Measurements from ENCODE around the gene ANXA7. TPM values are rescaled to one million over a fixed set of nuclear protein-coding genes. Genes with fewer than 3 reads are reported as not detected.
"Not testable (repeated sequence)": the region's sequence is repeated elsewhere in the genome, so short reads cannot be mapped to it uniquely, and the experiment has no call there.

Gene ANXA7
- total RNA-seq, 1 experiment from 2014 or later, result 32.7 TPM

DNA sequence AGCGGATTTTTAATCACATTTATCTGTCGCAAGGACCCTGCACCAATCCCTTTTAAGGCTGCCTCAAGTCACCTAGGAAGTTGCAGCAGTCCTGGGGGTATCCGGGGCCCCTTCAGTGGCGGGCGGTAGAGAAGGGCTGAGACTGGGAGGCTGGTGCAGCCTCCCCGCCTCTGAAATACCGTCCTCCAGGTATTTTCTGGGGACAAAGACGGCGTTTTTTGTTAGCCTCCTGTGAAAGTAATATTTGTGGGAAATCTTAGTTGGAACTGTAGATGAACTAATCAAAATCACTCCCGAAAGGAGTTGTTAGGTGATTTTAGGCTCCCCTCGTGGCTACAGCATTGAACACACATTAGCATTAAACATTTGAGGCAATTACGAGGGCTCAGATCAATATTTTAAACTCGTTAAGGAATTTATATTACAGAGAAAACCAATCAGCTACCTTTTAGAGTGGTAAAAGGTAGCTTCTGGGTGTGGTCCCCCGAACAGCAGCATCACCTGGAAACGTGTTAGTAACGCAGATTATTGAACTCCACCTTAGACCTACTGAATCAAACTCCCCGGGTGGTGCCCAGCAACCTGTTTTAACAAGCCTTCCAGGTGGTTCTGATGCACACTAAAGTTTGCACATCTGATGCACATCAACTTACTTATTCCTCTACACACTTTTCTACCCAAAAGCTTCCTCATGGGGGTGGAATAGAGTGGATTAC is 530 bp upstream of the ANXA7 start:
- Histone ChIP-seq H3K36me3 (peaks cover 5% of the 10 kb centered on the region), H3K9me3 (no peaks in the 10 kb centered on the region), H3K27me3 (no peaks in the 10 kb centered on the region), H3K4me3 (peak overlapping the region; percentile 90)
- DNase-seq, result no peak

DNA sequence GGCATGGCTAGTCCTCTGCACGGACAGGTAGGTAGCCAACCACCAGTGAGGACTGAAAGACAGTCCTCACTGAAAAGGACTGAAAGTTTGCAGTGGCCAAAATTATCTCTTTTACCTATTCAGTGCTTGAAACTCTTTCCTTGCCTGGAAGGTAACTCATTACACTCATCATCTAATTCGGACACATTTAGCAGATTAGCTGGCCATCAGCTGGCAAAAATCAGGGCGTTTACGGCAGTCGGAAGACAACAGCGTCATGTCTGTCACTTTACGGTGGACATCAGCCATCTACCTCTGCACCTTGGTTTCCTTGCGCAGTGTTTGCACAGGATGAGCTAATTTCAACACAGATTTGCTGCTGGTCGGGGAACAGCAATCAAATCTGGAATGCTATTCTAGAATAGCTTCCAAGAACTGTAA is 740 bp downstream of the ANXA7 start:
- H3K27me3 ChIP-seq, result no peaks in the 10 kb centered on the region
- H3K9me3 ChIP-seq, result no peaks in the 10 kb centered on the region
- peak; percentile 43 for DNase-seq
- H3K36me3 ChIP-seq, result peaks cover 5% of the 10 kb centered on the region
- H3K4me3 ChIP-seq, result peak overlapping the region; percentile 90

DNA sequence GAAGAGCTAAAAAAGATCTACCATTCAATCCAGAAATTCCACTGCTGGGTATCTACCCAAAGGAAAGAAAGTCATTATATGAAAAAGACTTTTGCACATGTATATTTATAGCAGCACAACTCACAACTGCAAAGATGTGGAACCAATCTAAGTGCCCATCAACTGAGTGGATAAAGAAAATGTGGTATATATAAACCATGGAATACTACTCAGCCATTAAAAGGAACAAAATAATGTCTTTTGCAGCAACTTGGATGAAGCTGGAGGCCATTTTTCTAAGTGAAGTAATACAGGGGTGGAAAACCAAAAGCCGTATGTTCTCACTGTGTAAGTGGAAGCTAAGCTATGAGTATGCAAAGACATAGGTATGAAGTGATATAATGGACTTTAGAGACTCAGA is 3.0 kb downstream of the ANXA7 start:
- no peak for DNase-seq
- Histone ChIP-seq H3K4me3 (no peak overlapping the region), H3K9me3 (no peaks in the 10 kb centered on the region), H3K36me3 (peaks cover 10% of the 10 kb centered on the region), H3K27me3 (no peaks in the 10 kb centered on the region)

DNA sequence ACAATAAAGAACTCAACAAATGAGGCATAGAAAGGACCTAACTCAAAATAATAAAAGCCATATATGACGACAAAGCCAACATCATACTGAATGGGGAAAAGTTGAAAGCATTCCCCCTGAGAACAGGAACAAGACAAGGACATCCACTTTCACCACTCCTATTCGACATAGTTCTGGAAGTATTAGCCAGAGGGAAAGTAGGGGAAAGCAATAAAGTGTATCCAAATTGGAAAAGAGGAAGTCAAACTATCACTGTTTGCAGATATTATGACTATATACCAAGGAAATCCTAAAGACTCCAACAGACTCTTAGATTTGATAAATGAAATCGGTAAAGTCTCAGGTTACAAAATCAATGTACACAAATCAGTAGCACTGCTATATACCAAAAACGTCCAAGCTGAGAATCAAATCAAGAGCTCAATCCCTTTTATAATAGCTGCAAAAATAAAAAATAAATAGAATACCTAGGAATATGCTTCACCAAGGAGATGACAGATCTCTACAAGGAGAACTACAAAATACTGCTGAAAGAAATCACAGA is 4.8 kb downstream of the ANXA7 start:
- no peak for DNase-seq

DNA sequence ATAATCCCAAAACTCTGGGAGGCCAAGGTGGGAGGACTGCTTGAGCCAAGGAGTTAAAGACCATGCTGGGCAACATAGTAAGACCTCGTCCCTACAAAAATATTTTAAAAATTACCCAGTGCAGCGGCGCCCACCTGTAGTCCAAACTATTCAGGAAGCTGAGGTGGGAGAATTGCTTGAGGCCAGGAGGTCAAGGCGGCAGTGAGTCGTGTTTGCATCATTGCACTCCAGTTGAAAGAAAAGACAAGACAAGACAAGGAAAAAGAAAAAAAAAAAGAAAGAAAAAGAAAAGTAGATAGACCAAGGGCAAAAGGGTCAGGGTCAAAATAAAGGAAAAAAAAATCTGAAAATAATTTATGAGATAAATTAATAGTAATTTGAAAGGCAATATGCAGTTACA is 5.8 kb downstream of the ANXA7 start:
- Histone ChIP-seq H3K36me3 (peaks cover 10% of the 10 kb centered on the region), H3K4me3 (no peak overlapping the region), H3K9me3 (no peaks in the 10 kb centered on the region), H3K27me3 (no peaks in the 10 kb centered on the region)
- DNase-seq, result peak; percentile 26

More for the DNA sequence above, 4.8 kb downstream of the ANXA7 start:
- Histone ChIP-seq H3K36me3 (peaks cover 10% of the 10 kb centered on the region), H3K4me3 (no peak overlapping the region), H3K9me3 (no peaks in the 10 kb centered on the region), H3K27me3 (no peaks in the 10 kb centered on the region)

DNA sequence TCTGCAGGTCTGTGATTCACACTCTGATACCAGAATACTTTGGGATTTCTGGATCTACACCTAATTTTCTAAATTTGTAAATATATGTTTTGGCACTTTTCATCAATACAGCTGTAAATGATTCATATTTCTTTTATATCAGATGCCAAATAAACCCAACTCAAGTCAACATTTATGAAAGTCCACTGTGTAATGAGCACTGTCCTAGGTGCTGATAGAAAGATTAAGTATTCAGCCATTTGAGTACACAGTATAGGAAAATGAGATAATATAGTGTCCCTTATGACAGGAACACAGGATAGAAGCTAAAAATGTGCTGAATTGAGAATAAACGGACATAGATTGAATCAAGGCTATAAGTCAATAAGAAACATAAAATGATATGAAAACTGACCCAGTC is 6.4 kb downstream of the ANXA7 start:
- H3K9me3 ChIP-seq, result no peaks in the 10 kb centered on the region
- no peak overlapping the region for H3K4me3 ChIP-seq
- H3K27me3 ChIP-seq, result no peaks in the 10 kb centered on the region
- no peak for DNase-seq
- peaks cover 10% of the 10 kb centered on the region for H3K36me3 ChIP-seq

DNA sequence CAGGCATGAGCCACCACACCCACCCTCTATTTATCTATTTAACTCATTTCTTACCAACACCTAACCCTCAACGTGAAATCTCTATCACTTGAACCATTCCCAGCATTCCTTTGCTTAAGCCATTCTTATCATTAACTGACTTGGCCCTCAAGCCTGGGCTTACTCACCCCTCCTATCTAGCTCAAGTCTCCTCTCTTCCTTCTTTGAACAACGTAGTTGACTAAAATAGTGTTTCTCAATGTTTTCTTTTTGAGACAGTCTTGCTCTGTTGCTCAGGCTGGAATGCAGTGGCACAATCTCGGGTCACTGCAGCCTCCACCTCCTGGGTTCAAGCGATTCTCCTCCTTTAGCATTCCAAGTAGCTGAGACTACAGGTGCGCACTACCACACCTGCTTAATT is 7.0 kb downstream of the ANXA7 start:
- DNase-seq, result no peak
- Histone ChIP-seq H3K9me3 (no peaks in the 10 kb centered on the region), H3K36me3 (peaks cover 10% of the 10 kb centered on the region), H3K27me3 (no peaks in the 10 kb centered on the region), H3K4me3 (no peak overlapping the region)

DNA sequence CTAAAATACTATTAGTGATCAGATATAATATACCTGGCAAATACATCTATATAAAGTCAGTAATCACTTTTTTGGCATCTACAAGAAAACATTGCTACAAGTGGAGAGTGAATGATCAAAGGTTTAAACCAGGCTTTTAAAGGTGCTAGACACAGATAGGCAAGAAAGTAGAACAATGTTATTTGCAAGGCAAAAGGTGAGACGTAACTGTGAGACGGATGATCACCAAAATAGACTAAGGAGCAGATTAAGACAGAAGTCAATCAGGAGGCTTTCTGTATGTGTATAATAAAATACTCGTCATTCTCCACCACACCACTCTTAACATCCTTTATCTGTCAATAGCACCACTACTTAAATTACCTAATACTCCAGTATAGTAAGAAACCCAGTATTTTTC is 8.3 kb downstream of the ANXA7 start:
- H3K27me3 ChIP-seq, result no peaks in the 10 kb centered on the region
- peaks cover 12% of the 10 kb centered on the region for H3K36me3 ChIP-seq
- DNase-seq, result no peak
- no peaks in the 10 kb centered on the region for H3K9me3 ChIP-seq
- H3K4me3 ChIP-seq, result no peak overlapping the region

DNA sequence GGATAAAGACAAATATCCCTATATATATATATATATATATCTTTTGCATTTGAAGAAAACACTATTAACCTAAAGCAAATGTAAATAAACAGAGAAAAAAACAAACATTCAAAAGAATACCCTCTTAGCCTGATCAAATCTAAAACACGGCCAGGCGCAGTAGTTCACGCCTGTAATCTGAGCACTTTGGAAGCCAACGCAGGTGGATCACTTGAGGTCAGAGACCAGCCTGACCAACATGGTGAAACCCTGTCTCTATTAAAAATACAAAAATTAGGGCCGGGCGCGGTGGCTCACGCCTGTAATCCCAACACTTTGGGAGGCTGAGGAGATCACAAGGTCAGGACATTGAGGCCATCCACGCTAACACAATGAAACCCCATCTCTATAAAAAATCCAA is 9.2 kb downstream of the ANXA7 start:
- H3K4me3 ChIP-seq, result no peak overlapping the region
- peaks cover 19% of the 10 kb centered on the region for H3K36me3 ChIP-seq
- no peaks in the 10 kb centered on the region for H3K9me3 ChIP-seq
- H3K27me3 ChIP-seq, result no peaks in the 10 kb centered on the region
- no peak for DNase-seq

DNA sequence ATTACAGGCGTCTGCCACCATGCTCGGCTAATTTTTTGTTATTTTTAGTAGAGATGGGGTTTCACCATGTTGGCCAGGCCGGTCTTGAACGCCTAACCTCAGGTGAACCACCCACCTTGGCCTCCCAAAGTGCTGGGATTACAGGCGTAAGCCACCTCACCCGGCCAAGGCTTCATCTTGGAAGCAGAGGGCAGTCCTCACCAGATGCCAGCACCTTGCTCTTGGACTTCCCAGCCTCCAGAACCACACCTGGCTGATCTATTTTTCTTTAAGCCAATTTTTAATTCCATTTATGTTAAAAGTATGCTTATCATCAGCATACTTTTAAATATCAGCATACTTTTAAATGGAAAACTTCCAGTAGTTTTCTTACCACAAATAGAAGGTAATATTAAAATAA is 12.2 kb downstream of the ANXA7 start:
- H3K27me3 ChIP-seq, result no peaks in the 10 kb centered on the region

DNA sequence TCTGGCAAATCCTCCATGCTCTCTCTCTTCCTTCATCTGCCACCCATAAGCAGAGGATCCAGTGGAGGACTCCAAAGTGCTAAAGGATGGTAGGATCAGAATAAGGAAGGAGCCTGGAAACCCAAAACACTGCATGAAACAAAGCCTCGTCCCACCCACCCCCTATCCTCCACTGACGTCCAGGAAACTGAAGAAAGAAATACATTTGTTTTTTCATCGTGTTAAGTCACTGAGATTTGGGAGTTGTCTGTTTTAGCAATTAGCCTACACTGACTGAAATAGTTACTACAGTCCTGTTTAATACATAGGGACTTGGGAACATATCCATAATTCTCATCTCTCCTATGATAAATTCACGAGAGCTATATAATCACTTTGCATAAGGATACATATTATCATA is 14.8 kb downstream of the ANXA7 start:
- Histone ChIP-seq H3K27me3 (no peaks in the 10 kb centered on the region), H3K9me3 (no peaks in the 10 kb centered on the region), H3K36me3 (peaks cover 61% of the 10 kb centered on the region), H3K4me3 (no peak overlapping the region)
- no peak for DNase-seq

More for the DNA sequence above, 12.2 kb downstream of the ANXA7 start:
- no peak overlapping the region for H3K4me3 ChIP-seq
- peaks cover 36% of the 10 kb centered on the region for H3K36me3 ChIP-seq
- no peaks in the 10 kb centered on the region for H3K9me3 ChIP-seq
- no peak for DNase-seq

DNA sequence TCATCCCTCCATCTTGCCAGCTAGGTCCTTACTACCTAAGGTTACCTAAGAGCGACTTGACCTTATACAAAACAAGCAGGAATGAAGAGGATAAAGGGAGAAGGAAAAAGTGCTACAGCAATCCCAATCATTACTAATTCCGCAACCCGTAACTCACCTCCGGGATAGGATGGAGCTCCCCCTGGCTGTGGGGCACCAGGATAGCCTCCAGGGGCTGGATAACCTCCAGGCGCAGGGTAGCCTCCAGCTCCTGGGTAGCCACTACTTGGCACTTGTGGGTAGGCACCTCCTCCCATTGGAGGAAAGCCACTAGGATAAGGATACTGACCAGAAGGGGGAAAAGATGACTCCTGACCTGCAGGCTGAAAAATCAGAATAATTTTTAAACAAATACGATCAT is 15.8 kb downstream of the ANXA7 start:
- H3K9me3 ChIP-seq, result no peaks in the 10 kb centered on the region
- H3K27me3 ChIP-seq, result no peaks in the 10 kb centered on the region
- H3K4me3 ChIP-seq, result no peak overlapping the region
- DNase-seq, result no peak
- H3K36me3 ChIP-seq, result peaks cover 67% of the 10 kb centered on the region

DNA sequence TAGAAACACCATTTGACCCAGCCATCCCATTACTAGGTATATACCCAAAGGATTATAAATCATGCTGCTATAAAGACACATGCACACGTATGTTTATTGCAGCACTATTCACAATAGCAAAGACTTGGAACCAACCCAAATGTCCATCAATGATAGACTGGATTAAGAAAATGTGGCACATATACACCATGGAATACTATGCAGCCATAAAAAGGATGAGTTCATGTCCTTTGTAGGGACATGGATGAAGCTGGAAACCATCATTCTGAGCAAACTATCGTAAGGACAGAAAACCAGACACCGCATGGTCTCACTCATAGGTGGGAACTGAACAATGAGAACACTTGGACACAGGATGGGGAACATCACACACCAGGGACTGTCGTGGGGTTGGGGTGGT is 19.5 kb downstream of the ANXA7 start:
- not testable (repeated sequence) for H3K4me3 ChIP-seq, H3K9me3 ChIP-seq, DNase-seq, H3K27me3 ChIP-seq
- H3K36me3 ChIP-seq, result peaks cover 68% of the 10 kb centered on the region

DNA sequence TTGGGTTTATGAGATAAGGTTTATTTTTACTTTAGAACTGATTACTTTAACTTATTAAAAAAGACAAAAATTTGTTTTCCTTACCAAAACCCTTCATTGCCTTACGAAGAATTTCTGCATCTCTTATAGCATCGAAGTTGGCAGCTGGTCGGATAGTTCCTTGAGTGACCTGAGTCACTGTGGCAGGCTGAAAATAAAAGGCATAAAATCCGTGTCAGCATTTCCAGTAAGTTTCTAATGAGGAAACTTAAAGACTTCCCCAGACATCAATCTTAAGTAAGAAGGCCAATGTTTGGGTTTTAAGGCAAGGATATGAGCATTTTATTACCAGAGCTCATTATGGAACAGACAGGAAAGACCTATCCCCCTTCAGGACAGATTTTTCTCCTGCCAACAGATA is 25.6 kb downstream of the ANXA7 start:
- Histone ChIP-seq H3K36me3 (peaks cover 57% of the 10 kb centered on the region), H3K4me3 (no peak overlapping the region), H3K27me3 (no peaks in the 10 kb centered on the region), H3K9me3 (no peaks in the 10 kb centered on the region)
- DNase-seq, result no peak

DNA sequence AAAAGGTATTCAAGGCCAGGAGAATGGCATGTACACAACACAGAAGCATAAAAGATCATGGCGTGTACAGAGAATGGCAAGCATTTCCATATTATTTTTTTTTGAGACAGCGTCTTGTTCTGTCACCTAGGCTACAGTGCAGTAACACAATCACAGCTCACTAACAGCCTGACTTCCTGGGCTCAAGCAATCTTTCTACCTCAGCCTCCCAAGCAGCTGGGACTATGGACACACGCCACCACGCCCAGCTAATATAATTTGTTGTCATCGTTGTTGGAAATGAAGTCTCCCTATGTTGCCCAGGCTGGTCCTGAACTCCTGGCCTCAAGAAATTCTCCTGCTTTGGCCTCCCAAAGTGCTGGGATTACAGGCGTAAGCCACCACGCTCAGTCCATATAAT is 27.3 kb downstream of the ANXA7 start:
- Histone ChIP-seq H3K4me3 (no peak overlapping the region), H3K36me3 (peaks cover 63% of the 10 kb centered on the region), H3K9me3 (no peaks in the 10 kb centered on the region), H3K27me3 (no peaks in the 10 kb centered on the region)
- no peak for DNase-seq

DNA sequence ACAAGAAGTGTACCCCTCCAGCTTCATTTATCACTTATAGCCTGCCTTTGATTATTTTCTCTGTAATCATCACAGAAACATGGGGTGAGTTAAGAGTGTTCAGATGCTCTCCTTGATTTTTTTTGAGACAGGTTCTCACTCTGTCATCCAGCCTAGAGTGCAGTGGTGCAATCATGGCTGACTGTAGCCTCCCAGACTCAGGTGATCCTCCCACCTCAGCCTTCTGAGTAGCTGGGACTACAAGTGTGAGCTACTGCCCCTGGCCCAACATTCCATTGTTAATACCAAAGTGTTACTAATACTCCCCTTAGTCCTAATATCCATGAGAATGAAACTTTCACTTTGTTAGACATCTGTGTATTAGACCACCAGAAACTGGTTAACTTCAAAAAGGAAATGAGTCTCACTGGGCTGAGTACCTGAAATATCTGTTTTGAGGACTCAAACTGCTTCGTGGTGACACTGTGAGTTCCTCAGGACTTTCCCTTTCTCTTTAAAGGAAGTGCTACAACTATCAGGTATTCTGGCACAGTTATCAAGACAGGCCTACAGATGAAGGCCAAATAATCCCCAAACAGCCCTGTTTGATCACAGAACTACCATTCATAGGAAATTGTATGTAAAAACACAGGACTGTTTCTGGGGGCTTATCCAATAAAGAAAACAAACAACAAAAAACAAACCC is 34.7 kb downstream of the ANXA7 start:
- Histone ChIP-seq H3K9me3 (no peaks in the 10 kb centered on the region), H3K36me3 (peaks cover 58% of the 10 kb centered on the region), H3K27me3 (no peaks in the 10 kb centered on the region), H3K4me3 (no peak overlapping the region)
- no peak for DNase-seq

DNA sequence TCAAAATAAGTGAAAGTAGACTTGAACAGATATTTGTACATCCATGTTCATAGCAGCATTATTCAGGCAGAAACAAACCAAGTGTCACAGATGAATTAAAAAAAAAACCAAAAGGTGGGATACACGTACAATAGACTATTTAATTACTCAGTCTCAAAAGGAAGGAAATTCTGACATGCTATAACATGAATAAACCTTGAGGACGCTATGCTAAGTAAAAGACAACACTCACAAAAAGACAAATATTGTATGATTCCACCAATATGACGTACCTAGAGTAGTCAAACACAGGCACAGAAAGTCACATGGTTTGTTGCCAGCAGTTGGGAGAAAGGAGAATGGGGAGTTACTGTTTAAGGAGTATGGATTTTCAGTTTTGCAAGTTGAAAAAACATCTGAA is 37.2 kb downstream of the ANXA7 start:
- H3K4me3 ChIP-seq, result no peak overlapping the region
- H3K27me3 ChIP-seq, result no peaks in the 10 kb centered on the region
- peaks cover 50% of the 10 kb centered on the region for H3K36me3 ChIP-seq
- no peak for DNase-seq
- H3K9me3 ChIP-seq, result peaks cover 2% of the 10 kb centered on the region; the same call in 1 of the 2 replicates

DNA sequence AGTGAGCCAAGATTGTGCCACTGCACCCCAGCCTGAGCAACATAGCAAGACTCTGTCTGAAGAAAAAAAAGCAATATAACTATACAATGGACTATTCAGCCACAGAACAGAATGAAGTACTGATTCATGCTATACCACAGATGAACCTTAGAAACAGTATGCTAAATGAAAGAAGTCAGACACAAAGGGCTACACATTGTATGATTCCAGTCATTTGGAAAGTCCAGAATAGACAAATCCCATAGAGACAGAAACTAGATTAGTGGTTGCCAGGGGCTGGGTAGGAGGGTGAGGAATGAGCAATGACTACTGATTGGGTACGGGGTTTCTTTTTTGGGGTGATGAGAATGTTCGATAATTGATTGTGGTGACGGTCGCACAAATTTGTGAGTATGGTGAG is 45.6 kb downstream of the ANXA7 start:
- Histone ChIP-seq H3K4me3 (no peak overlapping the region), H3K9me3 (no peaks in the 10 kb centered on the region)
- DNase-seq, result no peak

More for the DNA sequence above, 45.6 kb downstream of the ANXA7 start:
- Histone ChIP-seq H3K36me3 (peaks cover 28% of the 10 kb centered on the region), H3K27me3 (no peaks in the 10 kb centered on the region)
